ENCODE data around the gene ZFYVE19.

The ZFYVE19 gene

DNA sequence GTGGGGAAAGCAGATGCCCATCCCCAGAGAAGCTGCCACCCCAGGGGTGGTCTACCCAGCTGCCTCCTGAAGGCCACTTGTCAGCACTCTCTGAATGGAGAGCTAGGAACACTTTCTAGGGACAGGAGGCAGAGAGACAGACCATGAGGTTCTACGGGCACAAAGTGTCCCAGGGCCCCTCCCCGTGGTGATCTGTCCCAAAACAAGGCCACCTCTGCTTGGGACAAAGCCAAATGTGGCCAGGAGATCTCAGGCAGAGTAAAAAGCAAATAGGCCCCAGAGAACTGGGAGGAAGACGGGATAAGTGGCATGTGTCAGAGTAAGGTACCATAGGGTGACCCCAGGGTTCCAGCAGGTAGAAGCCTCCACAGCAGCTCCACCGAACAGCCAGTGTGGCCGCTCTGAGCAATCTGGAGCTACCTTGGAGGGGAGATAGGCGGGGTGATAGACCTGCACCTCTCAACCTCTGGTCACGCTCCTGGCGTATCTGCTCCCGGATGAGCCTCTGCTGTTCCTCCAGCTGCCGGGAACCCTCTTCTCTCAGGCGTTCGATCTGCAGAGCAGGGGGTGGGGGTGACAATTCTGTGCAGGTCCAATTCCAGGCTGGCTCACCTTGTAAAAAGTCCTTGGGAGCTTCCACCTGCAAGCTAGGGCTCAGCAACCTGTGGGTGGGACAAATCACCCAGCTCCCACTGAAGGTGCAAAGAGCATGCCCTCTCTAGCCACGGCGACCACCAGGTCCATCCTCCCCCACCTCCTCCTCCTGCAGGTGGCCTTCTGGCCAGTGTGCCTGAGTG is 31.0 kb upstream of the ZFYVE19 start:
- DNase-seq (ENCODE audit: low spot score), result no peak

DNA sequence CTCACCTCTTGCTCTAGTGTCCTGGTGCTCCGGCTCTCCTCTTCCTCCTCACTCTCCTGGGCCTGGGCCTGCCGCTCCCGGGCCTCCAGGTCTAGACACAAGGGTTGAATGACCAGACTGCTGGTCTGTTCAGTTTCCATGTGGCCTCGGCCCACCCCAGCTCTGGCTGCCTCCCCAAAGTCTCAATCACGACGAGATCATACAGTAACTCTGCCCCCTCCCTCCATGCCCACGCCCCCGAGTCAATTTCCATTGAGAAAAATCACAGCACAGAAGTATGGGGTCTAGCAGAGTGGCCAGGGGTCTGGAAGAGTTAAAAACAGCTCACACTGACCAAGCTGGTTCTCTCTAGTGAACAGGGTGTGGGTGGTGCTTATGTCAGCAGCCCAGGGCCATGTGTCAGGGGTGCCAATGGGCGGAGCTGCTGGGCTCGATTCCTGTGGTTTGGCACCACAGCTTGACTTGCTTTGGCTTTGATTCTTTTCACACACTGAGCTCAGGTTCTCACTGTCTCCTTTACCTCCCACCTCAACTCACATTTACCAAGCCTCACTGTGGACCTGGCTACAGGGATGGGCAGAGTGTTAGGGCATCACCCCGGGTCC is 30.2 kb upstream of the ZFYVE19 start:
- DNase-seq (ENCODE audit: low spot score), result no peak

DNA sequence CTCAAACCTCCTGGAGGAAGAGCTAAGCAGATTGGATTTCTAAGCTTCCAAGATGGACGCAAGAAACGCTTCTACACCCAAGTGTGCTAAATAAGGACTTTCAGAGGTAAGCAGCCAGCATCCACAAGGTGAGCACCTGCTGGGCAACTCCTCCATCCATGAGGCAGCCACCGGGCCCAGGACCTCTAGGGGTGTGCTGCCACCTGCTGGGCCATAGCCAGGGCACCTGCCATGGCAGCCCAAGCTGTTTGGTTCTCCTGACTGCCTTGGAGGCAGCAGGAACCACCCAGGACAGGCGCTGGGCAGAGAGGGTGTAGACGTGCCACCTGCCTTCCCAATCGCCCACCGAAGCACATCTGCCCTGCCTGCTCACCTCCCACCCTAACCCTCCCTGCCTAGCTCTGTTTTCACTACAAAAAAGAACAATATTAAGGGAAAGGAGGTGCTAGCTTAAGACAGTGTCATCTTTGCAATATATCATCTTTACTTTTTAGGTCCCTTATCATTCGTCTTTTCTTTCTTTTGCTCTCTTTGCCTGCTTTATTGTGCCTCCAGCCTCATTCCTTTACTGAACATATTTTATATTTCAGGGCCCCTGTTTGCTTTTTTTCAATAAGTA is 24.2 kb upstream of the ZFYVE19 start:
- DNase-seq (ENCODE audit: low spot score), result no peak

DNA sequence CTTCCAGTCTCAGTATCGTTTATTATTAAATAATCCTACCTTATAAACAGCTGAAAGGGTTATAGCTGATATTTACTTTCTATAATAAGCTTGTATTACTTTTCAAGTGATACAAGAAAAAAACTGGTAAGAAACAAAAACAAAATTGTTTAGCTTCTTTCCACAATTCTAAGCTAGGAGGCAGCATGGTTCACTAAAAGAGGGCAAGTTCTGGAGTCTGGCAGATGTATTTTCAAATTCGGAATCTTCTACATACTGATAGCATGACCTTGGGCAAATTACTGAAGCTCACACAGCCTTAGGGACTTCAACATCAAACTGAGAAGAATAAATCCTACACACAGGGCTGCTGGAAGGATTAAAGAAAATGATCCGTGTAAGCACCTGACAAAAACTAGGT is 21.7 kb upstream of the ZFYVE19 start:
- no peak for DNase-seq (ENCODE audit: low spot score)

DNA sequence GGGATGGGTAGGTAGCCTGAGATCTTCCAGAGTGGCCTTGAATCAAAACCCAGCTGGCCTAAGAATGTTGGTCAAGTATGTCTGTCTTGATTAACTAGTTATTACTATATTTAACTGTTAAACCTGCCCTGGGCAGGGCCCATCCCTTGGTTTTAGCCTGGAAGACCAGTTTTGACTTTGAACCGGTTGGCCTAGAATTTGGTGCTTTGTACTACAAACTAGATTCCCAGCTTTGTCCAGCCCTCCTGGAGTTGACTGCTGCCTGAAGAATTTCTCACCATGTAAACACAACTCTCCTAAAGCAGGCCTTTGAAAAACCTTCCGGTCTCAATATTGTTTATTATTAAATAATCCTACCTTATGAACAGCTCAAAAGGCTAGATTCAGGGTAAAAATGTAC is 21.1 kb upstream of the ZFYVE19 start:
- no peak for DNase-seq (ENCODE audit: low spot score)

DNA sequence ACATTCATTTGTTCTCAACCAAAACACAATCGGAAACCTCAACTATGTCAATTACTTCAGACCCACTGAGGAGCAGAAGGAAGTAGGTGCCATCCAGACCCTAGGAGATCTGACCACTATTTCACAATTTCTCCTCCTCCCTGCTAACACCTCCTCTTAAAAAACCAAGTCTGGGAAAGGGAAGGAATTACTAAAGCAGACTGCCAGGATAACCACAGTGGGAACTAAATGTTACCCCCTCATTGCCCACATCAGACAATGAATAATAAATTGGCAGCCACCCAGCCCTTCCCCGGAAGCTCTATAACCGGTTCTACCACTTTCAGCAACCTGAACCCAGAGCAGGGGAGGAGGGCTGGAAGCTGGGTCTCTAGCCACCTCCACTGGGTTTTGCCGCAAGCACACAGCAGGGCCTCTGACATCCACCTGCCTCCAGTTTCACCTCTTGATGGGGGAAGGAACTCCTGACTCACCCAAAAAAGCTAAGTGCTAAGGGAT is 19.5 kb upstream of the ZFYVE19 start:
- no peak for DNase-seq (ENCODE audit: low spot score)

DNA sequence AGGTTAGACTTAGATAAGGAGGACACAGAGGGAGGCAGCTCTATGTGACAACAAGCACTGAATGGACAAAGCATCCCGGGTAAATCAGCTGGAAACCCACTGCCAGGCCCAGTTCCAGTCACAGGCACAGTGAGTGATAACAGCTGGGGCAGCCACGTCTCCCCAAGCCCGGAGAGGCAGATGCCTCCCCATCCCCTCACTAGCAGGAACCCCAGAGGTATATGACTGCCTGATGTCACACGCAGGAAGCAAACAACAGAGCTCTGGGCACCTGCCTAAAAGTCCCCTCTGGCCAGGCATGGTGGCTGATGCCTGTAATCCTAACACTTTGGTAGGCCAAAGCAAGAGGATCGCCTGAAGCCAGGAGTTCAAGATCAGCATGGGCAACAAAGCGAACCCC is 18.9 kb upstream of the ZFYVE19 start:
- no peak for DNase-seq (ENCODE audit: low spot score)

DNA sequence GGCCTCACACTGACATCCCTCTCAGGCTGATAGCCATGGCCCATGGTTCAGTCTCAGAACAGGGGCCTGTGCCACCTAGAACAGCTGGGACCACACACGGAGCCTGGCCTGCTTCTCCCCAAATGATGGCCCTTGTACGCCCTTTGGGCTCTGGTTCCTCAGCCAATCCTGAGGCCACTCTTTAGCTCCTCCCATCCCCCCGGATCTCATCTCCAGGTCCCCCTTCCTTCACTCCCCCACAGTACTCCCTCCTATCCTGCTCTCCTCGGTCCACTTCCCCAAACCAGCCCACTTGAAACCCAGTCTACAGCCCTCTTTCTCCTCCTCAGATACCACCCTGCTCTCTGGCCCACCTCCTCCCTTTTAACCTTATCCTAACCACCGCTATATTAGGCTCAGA is 17.8 kb upstream of the ZFYVE19 start:
- DNase-seq (ENCODE audit: low spot score), result no peak

DNA sequence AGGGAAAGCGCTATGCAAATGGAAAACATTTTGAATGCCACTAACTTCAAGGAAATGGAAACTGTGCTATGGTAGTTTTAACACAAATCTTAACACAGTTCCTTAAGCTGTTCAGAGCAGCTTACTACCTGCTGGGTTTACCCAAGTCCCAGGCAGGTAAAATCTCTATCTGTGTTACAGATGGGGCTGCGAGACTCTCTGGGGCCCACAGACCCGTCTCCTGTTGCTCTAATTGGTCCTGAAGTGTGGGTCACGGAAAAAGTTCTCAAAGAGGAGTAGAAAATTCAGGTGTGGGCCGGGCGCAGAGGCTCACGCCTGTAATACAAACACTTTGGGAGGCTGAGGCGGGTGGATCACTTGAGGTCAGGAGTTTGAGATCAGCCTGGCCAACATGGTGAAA is 16.9 kb upstream of the ZFYVE19 start:
- no peak for DNase-seq (ENCODE audit: low spot score)

DNA sequence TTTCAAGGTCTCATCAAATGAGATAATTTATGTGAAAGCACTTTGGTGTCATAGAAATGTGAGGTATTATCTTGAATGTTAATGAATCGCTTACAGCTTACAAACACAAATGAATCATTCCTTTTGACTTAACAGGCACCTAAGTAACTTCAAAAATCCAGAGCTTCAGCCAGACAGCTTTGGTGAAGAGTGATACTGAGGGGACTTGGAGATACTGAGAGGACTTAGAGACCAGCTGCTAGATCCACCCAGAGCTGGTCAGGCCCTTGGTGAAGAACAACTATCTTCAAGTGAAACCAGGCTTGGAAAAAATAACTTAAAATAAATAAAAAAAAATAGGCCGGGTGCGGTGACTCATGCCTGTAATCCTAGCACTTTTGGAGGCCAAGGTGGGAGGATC is 16.2 kb upstream of the ZFYVE19 start:
- no peak for DNase-seq (ENCODE audit: low spot score)

DNA sequence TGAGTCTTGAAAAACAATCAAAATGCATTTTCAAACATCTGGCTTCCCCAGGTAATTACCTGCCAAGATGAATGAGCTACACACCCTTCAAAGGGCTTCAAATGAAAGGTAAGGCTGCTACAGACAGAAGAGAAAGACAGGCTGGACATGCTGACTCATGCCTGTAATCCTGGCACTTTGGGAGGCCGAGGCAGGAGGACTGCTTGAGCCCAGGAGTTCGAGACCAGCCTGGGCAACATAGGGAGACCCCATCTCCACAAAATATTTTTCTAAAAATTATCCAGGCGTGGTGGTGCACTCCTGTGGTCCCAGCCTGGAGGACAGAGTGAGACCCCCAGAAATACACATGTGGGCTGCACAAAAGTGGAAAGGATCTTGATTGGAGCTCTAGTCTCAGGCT is 14.5 kb upstream of the ZFYVE19 start:
- no peak for DNase-seq (ENCODE audit: low spot score)

DNA sequence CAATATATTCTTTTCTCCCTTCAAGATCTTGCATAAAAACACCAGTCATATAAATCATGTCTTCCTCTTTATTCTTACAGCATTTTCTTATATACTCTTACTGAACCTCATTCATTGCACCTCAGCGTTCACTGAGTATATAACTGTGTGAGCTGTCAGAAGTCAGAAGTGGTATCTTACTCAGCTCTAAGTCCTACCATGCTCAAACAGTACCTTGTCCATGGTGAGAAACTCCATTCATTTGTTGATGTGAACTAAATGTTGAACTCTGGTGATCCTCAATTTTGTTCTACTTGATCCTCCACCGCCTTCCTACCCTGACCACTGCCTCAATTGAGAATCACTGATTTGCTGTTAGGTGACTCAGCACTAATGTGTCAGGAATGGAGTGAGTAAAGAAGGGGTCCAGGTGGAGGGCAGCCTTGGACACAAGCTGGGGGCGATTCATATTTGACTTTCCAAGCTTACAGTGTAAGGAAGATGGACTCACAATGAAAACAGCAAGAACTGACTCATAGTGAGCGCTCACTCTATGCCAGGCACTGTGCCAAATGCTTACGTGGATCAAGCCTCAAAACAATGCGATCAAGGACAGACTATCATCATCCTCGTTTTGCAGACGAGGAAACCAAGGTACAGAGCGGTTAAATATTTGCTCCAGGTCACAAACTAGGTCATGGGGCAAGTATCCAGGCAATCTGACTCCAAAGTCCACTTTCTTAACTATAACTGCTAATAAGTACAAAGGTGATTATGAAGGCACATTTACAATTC is 13.5 kb upstream of the ZFYVE19 start:
- DNase-seq (ENCODE audit: low spot score), result no peak

DNA sequence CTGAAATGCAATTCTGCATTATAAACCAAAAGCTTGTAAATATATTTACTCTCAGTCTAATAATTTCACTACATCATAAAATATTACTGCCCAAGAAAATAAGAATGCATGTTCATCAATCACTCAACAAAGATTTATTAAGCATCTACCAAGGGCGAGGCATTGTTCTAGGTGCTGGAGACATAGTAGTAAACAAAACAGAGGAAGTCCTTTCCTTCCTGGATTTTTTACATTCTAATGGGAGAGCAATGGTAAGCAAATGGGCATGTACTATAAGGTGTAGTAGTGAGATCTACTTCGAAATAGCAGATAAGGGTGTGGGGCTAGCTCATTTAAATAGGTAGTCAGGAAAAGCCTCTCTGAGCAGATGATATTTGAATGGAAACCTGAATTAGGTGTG is 10.8 kb upstream of the ZFYVE19 start:
- no peak for DNase-seq (ENCODE audit: low spot score)

DNA sequence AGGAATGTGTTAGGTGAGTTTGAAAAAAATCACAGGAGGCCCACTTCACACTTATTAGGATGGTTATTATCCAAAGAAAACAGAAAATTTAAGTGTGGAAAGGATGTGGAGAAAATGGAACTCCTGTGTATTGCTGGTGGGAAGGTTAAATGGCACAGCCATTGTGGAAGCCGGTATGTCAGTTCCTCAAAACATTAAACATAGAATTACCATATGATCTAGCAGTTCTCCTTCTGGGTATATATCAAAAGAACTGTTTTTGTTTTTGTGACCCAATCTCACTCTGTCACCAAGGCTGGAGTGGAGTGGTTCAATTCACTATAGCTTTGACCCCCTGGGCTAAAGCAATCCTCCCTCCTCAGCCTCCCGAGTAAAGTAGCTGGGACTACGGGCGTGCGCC is 10.4 kb upstream of the ZFYVE19 start:
- DNase-seq (ENCODE audit: low spot score), result no peak

DNA sequence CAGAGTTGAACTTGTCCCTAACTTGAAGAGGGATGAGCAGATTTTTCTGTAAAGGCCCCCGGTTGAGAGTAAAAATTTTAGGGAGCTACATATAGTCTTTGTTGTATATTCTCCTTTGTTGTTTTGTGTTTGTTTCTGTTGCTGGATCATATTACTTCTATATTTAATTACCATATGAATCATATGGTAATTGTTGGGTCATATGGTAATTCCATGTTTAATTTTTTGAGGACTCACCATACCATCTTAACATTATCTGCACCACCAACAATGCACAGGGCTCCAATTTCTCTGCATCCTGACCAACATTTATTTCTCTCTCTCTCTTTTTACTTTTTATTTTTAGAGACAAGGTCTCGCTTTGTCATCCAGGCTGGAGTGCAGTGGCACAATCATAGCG is 7.4 kb upstream of the ZFYVE19 start:
- DNase-seq (ENCODE audit: low spot score), result no peak

DNA sequence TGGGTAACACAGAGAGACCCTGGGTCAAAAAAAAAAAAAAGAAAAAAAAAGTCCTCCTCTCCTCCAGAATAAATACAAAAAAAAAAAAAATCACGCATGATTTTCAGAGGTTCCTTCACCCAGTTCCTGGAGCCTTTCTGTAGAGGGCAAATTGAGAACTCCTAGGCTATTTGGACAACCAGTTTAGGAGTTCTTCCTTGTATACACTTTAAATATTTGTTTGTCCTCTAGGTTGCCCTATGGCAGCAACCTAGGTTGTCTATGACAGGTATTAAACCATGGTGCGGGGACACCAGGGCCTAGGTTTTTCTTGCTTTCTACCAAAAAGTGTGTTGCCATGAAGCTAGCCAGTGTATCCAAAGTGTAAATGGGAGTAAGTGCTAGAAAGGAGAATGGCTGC is 3.8 kb upstream of the ZFYVE19 start:
- DNase-seq (ENCODE audit: low spot score), result no peak

DNA sequence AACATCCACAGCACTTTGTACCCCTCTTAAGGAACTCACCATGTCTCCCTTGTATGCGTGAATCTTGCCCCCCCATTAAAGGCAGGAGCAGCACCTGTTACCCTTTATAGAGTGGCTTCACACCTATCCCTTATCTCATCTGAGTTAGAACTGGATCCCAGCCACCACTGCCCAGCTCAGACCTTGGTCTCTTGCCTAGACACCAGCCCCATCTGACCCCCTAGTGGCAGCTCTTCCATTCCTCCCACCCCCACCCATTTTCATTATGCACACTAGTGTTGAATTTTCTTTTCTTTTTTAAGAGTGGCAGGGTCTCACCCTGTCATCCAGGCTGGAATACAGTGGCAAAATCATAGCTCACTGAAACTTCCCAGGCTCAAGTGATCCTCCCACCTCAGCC is 3.2 kb upstream of the ZFYVE19 start:
- DNase-seq (ENCODE audit: low spot score), result no peak

DNA sequence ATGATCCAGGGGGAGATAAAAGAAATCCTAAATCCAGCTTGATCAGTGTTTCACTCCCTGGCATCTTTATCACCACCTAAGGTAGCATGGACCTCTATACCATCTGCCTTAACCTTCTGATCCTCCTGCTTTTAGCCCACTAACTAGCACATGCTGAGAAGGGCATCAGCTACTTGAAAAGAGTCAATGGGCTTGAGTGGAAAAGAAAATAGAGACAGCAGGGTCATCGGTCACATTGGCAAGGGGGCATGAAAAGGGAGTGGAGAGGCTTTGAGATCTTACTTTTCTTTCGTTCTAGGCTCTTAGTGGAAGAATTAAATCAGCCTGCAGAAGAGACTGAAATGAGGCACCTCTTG is 239 bp upstream of the ZFYVE19 start:
- no peak for DNase-seq (ENCODE audit: low spot score)

DNA sequence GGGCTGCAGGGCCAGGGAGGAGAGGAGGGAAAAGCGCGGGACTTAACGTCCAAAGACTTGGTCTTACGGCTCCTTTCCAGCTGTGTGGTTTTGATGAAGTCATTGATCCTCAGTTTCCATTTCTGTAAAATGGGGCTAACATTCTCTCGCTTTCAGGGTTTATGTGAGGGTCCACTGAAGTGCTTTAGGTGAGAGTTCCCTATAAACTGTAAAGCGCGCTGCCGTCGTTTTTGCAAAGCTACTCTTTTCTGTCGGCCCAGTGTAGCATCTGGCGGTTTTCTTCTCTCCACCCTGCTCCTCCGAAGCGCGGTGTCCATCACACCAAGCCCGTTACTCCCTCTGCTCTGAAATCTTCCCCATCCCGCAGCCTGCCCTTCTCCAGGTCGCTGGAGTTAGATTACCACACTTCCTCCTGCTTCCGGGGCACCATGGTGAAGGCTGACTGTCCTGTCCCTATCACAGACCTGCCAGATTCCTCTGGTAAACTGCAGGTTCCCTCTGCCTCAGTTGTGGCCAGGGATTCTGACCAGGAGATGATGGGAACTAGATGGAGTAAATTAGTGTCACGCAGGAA is 1.1 kb downstream of the ZFYVE19 start:
- DNase-seq (ENCODE audit: low spot score), result no peak

DNA sequence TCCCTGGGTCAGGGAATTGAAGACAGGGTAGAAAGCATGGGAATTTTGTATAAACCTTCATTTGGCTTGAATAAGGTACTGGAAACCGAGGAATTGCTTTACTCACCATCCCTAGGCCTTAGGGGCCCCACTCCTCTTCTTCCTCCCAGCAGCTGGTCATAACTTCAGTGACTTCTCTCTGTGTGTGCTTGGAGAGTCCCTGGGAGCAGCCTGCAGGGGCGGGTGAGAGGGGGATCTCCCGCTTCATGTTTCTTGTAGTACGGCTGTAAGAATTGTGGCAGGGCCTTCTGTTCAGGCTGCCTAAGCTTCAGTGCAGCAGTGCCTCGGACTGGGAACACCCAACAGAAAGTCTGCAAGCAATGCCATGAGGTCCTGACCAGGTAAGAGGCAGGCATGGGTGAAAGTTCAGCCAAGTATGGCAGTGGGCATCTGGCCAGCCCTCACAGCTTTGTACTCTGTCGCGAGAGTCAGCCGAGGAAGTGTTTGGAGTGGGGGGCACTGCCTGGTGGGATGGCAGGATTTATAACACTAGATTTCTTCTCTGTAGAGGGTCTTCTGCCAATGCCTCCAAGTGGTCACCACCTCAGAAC is 2.1 kb downstream of the ZFYVE19 start:
- DNase-seq (ENCODE audit: low spot score), result no peak

DNA sequence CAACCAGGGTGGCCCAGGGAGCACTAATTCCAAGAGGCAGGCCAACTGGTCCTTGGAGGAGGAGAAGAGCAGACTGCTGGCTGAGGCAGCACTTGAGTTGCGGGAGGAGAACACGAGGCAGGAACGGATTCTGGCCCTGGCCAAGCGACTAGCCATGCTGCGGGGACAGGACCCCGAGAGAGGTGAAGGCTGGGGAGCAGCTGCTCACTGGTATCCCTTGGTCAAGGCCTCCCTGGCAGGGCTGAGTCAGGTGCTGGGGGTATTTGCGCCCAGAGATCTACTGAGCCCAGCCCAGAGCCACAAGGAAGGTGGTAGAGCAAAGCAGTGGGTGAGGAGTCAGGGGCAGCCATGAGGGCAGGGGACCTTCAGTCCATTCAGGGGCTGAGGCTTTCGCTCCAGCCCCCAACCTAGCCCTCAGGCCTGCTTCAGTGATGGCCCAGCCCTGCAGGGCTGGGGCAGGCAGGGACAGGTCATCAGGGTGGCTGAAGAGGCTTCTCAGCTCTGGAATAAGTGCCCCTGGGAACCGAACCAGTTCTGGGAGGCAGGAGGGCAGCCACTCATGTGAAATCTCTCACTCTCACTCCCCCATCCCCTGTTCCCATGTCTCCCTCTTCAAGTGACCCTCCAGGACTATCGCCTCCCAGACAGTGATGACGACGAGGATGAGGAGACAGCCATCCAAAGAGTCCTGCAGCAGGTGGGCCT is 6.0 kb downstream of the ZFYVE19 start:
- no peak for DNase-seq (ENCODE audit: low spot score)
